ENCODE data around the gene DOCK2.

- TF ChIP-seq CTCF (IDR thresholded peaks at IDR 0.05), result no peak
- TF ChIP-seq POLR2A (IDR thresholded peaks at IDR 0.05), result no peak
Observed at GRCh38 chr5:169851321-169851850, 214.3 kb downstream of the DOCK2 start.
